Measurements from ENCODE around the gene ABCA5.

DNA sequence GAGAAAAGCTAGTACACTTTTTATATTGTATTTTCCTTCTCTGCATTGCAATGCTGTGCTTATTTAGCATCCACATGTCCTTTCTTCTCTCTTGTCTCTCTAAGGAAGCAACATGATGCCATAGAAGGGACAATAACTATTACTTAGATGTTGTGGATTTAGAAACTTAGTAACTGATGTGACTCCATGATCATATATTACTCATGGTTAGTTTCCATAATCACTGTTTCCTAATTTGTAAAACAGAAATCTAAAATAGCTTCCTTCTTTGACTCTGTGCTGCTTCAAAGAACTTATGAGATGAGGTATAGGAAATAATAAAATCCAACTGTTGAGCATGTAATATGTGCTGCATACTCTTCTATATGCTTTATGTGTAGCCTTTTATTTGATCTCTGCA lies 6.6 kb upstream of the ABCA5 start:
- TF ChIP-seq, protein P1, sequence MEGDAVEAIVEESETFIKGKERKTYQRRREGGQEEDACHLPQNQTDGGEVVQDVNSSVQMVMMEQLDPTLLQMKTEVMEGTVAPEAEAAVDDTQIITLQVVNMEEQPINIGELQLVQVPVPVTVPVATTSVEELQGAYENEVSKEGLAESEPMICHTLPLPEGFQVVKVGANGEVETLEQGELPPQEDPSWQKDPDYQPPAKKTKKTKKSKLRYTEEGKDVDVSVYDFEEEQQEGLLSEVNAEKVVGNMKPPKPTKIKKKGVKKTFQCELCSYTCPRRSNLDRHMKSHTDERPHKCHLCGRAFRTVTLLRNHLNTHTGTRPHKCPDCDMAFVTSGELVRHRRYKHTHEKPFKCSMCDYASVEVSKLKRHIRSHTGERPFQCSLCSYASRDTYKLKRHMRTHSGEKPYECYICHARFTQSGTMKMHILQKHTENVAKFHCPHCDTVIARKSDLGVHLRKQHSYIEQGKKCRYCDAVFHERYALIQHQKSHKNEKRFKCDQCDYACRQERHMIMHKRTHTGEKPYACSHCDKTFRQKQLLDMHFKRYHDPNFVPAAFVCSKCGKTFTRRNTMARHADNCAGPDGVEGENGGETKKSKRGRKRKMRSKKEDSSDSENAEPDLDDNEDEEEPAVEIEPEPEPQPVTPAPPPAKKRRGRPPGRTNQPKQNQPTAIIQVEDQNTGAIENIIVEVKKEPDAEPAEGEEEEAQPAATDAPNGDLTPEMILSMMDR (IDR thresholded peaks at IDR 0.05), result no peak
- no peak for TF ChIP-seq POLR2A (IDR thresholded peaks at IDR 0.05)

All from upper lobe of left lung (tissue), 4 donors.